Neural cell (in vitro differentiated cells): ENCODE results near the gene SHISA9.

ENCODE experiments used
- CTCF ChIP-seq: fragments of 450-650 bp; IDR thresholded peaks from 2 replicates; pipeline ENCODE4 v1.5.1; 2014; ENCODE audit warnings: antibody characterized with exemption, mild to moderate bottlenecking, moderate library complexity; ENCODE audit not compliant: poor library complexity, severe bottlenecking
- EP300 ChIP-seq: fragments of 450-650 bp; conservative IDR thresholded peaks from 2 replicates; pipeline ENCODE4 v1.6.1; 2014; ENCODE audit warnings: antibody characterized with exemption, mild to moderate bottlenecking, moderate library complexity; ENCODE audit not compliant: poor library complexity, severe bottlenecking
- MXI1 ChIP-seq: fragments of 450-650 bp; conservative IDR thresholded peaks from 2 replicates; pipeline ENCODE4 v1.6.1; 2014; ENCODE audit warnings: antibody characterized with exemption, mild to moderate bottlenecking; ENCODE audit not compliant: poor library complexity, severe bottlenecking
- POLR2AphosphoS5 ChIP-seq: IDR thresholded peaks from 2 replicates; pipeline ENCODE4 v1.6.1; 2012
- TAF1 ChIP-seq: IDR thresholded peaks from 2 replicates; pipeline ENCODE4 v1.6.1; 2012; ENCODE audit warnings: low read depth

GRCh38 chr16:12961626-12962025 lies 60.2 kb downstream of the SHISA9 start:
- TF ChIP-seq POLR2AphosphoS5 (no peak), EP300 (no peak), CTCF (no peak), MXI1 (no peak), TAF1 (no peak)
